ENCODE results near the gene SCART1.

DNA sequence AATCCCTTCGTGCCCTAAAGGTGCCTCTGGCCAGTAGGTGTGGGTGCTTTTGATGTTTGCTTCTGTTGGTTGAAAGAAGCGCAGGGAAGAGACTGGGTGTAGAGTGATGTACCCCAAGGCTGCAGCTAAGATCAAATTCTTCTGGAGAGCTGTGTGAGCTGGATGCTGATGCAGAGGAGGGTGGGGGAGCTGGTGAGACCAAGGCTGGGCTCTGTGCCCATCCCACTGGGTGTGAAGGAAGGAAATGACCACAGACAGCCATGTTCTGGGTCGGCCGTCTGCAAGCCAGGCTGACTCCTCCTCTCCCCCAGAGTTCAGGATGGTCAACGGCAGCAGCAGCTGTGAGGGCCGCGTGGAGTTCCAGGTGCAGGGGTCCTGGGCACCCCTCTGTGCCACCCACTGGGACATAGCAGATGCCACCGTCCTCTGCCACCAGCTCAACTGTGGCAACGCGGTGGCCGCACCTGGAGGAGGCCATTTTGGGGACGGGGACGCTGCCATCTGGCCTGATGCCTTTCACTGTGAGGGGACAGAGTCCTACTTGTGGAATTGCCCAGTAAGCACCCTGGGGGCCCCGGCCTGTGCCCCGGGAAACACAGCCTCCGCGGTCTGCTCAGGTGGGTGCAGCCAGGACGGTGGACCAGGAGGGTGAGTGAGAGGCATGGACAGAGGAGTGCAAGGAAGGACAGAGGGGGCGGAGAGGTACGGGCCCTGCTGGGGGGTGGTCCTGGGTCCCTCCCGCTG, 5.1 kb downstream of the SCART1 start:
- TF ChIP-seq ATF1 (CRISPR knock-in tag; IDR thresholded peaks at IDR 0.05), result no peak
- TF ChIP-seq PRRX2 (CRISPR knock-in tag; IDR thresholded peaks at IDR 0.05), result no peak
- TF ChIP-seq, protein P1, sequence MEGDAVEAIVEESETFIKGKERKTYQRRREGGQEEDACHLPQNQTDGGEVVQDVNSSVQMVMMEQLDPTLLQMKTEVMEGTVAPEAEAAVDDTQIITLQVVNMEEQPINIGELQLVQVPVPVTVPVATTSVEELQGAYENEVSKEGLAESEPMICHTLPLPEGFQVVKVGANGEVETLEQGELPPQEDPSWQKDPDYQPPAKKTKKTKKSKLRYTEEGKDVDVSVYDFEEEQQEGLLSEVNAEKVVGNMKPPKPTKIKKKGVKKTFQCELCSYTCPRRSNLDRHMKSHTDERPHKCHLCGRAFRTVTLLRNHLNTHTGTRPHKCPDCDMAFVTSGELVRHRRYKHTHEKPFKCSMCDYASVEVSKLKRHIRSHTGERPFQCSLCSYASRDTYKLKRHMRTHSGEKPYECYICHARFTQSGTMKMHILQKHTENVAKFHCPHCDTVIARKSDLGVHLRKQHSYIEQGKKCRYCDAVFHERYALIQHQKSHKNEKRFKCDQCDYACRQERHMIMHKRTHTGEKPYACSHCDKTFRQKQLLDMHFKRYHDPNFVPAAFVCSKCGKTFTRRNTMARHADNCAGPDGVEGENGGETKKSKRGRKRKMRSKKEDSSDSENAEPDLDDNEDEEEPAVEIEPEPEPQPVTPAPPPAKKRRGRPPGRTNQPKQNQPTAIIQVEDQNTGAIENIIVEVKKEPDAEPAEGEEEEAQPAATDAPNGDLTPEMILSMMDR (IDR thresholded peaks at IDR 0.05), result no peak
- TF ChIP-seq, protein P2, sequence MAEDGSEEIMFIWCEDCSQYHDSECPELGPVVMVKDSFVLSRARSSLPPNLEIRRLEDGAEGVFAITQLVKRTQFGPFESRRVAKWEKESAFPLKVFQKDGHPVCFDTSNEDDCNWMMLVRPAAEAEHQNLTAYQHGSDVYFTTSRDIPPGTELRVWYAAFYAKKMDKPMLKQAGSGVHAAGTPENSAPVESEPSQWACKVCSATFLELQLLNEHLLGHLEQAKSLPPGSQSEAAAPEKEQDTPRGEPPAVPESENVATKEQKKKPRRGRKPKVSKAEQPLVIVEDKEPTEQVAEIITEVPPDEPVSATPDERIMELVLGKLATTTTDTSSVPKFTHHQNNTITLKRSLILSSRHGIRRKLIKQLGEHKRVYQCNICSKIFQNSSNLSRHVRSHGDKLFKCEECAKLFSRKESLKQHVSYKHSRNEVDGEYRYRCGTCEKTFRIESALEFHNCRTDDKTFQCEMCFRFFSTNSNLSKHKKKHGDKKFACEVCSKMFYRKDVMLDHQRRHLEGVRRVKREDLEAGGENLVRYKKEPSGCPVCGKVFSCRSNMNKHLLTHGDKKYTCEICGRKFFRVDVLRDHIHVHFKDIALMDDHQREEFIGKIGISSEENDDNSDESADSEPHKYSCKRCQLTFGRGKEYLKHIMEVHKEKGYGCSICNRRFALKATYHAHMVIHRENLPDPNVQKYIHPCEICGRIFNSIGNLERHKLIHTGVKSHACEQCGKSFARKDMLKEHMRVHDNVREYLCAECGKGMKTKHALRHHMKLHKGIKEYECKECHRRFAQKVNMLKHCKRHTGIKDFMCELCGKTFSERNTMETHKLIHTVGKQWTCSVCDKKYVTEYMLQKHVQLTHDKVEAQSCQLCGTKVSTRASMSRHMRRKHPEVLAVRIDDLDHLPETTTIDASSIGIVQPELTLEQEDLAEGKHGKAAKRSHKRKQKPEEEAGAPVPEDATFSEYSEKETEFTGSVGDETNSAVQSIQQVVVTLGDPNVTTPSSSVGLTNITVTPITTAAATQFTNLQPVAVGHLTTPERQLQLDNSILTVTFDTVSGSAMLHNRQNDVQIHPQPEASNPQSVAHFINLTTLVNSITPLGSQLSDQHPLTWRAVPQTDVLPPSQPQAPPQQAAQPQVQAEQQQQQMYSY (CRISPR knock-in tag; IDR thresholded peaks at IDR 0.05), result no peak
- TF ChIP-seq FOXJ3 (CRISPR knock-in tag; IDR thresholded peaks at IDR 0.05; ENCODE audit: borderline replicate concordance), result no peak
